Right lobe of liver (tissue), 4 donors: Measurements from ENCODE around the gene TACR1.

Experiments
- POLR2A ChIP-seq: fragments of 450-650 bp; IDR thresholded peaks from one replicate; pipeline ENCODE4 v1.6.1; 2017; ENCODE audit warnings: antibody characterized with exemption, mild to moderate bottlenecking
- TF ChIP-seq, protein P1 (sequence below), 4 donors: fragments of 200-600 bp in 3 of 4; fragments of 450-650 bp in 1 of 4; IDR thresholded peaks; one replicate each; pipeline versions ENCODE4 v1.5.1 to v1.8.0; 2016 to 2022; ENCODE audit warnings: antibody characterized with exemption in 4 of 4, mild to moderate bottlenecking in 2 of 4
- donor health status: DM: no; HTN: no; CAD: no.
- donor health status: DM: no; HTN: no; CAD: no.
- donor health status: DM: no; HTN: yes; CAD: no.

DNA sequence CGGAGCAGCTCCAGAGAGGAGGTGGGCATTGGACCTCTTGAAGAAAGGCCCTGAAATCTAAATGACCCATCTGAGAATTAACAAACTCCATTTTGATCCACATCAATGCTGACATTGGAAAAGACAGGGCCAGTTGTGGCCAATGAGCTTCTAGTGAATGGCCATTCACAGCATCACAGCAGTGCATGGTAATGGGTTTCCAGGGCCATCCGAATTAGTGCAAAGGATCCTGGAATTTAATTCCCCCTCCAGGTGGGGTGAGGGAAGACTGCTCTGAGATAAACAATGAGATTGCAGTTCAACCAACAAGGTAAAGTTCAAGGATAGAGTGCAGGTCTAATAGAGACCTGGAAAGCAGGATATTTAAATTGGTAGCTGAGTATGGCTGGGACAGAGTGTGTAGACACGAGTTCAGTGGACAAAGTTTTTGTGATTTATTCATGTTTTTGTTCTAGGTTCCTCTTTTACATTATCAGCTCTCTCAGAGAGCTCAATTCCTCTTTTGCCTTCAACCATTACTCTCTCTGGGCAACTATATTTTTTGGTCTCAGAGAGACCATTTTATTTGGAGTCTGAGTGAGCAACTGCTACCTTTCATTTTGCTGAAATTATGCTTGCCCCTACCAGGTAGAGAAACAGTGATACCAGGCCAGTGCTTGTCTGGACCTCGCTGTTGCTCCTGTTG lies 5.0 kb downstream of the TACR1 start:
- TF ChIP-seq, protein P1, sequence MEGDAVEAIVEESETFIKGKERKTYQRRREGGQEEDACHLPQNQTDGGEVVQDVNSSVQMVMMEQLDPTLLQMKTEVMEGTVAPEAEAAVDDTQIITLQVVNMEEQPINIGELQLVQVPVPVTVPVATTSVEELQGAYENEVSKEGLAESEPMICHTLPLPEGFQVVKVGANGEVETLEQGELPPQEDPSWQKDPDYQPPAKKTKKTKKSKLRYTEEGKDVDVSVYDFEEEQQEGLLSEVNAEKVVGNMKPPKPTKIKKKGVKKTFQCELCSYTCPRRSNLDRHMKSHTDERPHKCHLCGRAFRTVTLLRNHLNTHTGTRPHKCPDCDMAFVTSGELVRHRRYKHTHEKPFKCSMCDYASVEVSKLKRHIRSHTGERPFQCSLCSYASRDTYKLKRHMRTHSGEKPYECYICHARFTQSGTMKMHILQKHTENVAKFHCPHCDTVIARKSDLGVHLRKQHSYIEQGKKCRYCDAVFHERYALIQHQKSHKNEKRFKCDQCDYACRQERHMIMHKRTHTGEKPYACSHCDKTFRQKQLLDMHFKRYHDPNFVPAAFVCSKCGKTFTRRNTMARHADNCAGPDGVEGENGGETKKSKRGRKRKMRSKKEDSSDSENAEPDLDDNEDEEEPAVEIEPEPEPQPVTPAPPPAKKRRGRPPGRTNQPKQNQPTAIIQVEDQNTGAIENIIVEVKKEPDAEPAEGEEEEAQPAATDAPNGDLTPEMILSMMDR (IDR thresholded peaks at IDR 0.05) = no peak
- no peak for TF ChIP-seq POLR2A
